NCI-H2227 treated with DMSO at 0.1 percent for 48 hours (cell line): ENCODE measurements around the gene NT5DC4.

Experiments used
- DNase-seq: peaks from one replicate; lab custom pipeline; 2025; lab: John Stamatoyannopoulos, UW

NT5DC4 gene

DNA sequence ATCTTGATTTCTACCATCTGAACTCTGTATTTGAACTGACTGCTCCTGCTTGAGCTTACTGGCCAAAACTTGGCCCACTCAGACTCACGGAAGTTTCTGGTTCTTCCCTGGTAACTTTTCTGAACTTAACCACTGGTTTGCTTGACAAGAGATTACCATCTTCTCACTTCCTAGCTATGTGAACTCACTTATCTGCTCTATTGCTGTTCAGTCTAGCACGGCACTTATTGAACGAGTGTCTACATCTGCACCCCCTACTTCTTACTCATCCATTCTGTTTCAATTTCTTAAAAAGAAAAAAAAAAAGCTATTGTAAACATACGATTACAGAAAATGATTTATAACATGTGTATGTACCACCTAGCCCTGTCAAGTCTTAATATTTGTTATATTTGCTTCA lies 34.6 kb downstream of the NT5DC4 start:
- DNase-seq: no peak

DNA sequence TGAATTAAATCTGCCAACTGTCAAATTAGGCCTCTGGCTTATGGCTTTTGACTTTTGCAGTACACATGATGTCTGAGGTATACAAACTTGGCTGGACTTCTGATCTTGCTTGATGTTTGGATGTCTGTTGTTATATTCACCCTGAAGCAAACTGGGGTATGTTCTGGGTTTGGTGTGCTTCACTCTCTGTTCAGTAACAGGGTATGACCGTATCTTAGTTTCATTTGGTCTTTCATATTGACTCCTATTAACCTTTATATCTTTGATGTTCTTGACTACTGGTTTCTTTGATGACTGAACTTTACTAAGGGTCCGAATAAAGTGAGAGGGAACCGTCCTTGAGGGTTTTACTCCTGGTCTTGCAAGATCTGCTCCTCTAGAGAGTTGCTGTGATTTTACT lies 35.4 kb downstream of the NT5DC4 start:
- no peak for DNase-seq

DNA sequence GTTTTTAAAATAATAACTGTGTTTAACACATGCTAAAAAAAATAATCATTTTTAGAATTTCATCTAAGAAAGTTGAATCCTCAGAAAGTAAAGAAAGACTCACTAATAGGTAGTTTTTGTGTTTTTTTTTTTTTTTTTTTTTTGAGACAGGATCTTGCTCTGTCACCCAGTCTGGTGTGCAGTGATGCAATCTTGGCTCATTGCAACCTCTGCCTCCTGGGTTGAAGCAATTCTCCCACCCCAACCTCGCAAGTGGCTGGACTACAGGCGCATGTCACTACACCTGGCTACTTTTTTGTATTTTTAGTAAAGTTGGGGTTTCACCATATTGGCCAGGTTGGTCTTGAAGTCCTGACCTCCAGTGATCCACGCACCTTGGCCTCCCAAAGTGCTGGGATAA lies 36.4 kb downstream of the NT5DC4 start:
- no peak for DNase-seq

DNA sequence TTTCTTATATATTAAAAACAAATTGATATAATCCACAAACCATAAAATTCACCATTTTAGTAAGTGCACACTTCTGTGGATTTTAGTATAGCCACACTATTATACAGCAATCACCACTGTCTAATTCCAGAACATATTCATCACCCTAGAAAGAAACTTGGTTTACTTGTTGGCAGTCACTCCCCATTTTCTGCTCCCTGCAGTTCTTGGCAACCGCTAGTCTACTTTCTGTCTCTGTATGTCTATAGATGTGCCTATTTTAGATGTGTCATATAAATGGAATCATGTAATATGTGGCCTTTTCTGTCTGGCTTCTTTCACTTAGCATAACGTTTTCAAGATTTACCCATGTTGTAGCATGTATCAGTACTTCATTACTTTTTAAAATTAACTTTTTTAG lies 37.9 kb downstream of the NT5DC4 start:
- DNase-seq: no peak

DNA sequence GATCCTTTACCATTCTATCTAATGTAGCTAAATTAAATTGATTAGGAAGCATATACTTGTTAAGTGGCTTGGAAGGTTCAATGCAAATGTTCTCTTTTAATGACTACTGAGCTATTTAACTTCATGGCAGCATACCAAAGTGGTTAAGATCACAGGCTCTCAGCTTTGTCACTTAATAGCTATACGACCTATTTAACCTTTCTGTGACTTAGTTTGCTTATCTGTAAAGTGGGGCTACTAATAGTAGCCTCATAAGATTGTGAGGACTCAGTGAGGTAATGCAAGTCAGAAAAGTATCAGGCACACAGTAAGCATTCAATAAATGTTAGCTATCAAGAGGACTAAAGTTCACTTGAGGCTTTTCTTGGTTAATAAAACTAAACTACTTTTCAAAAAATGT lies 39.3 kb downstream of the NT5DC4 start:
- DNase-seq: no peak

DNA sequence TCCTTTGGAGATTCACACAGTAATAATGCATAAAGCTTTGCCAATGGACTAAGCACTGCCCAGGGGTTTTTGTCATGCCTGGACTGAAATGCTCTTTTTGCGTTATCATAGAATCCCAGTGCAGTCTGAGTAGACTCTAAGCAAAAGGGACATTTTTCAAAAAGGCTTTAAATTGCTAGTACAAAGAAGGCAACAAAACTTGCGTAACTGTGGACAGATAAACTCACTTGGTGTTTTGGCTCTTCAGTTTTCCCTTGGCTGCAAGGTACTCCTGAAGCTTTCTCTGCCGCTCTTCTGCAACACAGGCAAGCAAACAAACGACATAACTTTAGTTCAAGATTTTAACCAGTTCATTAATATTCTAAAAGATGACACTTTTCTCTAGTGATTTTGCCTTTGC lies 41.5 kb downstream of the NT5DC4 start:
- no peak for DNase-seq

DNA sequence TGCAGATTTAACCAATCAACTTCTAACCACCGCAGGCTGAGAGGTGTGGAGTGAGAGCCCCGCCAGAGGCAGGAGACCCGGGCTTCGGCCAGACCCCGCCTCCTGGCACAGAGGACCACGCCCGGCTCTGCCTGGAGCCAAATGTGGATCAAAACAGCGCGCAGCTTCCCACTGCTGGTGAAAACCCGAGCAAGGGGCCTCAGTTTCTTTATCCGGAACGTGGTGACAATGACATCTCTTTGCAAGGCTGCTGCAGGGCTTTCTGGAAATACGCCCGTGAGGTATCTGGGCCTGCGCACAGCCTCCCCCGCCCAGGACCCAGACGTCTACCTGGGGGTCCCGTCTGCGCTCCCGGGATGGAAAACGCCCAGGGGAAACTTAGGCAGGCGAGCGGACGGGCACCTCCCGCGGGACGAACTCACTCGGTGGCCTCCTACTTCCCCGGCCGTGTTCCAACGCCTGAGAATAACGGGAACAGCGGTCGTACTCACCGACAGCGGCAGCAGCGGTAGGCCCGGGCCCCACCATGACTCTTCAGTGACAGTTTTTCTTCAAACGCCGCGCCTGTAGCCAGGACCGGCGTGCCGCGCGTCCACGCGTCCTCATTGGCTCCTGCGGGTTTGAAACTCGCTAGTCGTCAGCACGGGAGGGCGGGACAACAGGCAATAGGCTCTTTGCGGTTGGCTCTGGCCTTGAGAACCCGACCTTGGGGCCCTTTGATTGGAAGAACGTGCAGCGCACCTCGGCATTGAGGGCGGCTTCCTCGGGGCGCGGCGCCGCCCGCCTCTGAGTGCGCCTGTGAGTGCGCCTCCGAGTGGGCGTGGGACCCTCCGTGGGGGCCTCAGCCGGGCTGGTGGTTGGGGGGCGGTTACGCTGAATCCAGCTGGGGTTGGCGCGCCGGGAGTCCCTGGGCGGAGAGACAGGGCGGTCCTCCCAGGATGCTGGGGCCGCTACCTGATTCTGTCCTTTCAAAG lies 43.5 kb downstream of the NT5DC4 start, which contains the start of gene CKAP2L:
TSS of gene CKAP2L (minus strand) at position 539 of the 974 bp plus-strand sequence. CDS start at position 528, 11 bp downstream.
- peak; percentile 97 for DNase-seq

DNA sequence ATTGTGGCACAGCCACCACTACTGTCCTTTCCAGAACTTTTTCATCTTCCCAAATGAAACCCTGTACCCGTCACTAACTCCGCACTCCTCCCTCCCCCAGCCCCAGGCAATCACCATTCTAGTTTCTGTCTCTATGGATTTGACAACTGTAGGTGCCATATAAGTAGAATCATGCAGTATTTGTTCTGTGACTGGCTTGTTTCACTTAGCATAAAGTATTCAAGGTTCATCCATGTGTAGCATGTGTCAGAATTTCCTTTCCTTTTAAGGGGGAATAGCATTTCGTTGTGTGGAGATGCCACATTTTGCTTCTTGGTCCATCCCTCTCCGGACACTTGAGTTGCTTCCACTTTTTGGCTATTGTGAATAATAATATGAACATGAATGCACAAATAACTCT lies 44.4 kb downstream of the NT5DC4 start:
- DNase-seq: peak; percentile 31

DNA sequence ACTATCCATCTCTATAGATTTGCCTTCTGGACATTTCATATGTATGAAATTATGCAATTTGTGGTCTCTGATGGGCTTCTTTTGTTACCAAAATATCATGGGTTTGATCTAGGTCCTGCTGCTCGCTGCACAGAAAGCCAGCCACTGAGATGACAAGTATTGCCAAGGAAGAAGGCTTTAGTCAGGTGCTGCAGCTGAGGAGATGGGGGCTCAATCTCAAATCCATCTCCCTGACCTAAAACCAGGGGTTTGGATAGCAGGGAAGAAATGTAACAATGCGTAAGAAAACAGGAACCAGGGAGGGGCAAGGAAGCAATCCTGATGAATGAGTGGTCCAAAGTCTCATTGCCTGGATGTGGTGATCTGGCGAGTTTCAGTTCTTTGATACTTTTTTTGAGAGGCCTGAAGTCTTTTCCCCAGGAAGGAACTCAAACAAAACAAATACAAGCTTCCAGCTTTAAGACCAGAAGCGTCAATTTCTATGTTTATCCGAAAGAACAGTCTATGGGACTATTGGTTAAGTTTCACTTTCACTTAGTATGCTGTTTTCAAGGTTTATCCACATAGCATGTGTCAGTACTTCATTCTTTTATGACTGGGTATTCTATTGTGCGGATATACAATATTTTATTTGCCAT lies 47.0 kb downstream of the NT5DC4 start:
- DNase-seq: no peak

DNA sequence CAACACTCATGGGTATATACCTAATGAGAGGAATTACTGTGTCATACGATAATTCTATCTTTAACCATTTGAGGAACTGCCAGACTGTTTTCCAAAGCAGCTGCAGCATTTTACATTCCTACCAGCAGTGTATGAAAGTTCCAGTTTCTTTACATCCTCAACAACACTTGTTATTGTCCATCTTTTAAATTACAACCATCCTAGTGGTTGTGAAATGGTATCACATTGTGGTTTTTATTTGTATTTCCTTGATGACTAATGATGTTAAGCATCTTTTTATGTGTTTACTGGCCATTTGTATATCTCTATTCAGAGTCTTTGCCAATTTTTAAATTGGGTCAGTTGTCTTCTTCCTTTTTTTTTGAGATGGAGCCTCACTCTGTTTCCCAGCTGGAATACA lies 47.6 kb downstream of the NT5DC4 start:
- DNase-seq: no peak

DNA sequence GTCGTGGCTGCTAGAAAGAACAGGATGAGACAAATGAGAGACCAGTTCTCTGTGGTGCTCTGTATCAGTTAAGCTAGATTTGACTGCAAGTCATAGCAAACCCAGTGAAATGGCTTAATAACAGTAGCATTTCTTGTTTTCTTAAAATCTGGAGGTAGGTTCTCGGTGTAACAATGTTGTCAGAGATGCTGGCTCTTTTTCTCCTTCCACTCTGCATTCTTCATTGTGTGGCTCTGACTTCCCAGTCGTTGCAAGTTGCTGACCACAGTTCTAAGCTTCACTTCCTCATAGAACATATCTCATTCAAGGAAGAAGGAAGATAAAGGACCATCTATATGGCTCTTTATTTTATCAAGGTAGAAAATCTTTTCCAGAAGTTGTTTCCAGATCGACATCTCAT lies 51.5 kb downstream of the NT5DC4 start:
- no peak for DNase-seq

DNA sequence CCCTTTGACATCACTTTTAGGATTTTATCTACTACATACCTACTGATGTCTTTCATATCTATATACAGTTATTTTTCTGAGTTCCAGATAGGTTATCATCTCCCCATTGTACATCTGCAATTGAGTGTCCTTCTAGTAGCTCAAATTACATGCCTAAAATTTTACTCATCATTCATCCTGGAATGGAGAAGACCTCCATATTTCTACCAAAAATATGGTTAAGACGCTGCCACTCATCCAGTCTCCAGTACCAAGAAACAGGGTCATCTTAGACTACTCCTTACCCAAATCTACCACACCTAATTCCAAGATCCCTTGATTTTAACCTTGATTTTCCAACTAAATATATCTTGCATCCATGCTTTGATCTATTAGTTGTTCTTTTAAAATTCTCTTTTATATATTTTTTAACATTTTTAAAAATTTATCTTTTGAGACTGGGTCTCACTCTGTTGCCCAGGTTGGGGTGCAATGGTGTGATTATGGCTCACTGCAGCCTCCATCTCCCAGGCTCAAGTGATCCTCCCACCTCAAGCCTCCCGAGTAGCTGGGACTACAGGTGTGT lies 52.2 kb downstream of the NT5DC4 start:
- DNase-seq: no peak

DNA sequence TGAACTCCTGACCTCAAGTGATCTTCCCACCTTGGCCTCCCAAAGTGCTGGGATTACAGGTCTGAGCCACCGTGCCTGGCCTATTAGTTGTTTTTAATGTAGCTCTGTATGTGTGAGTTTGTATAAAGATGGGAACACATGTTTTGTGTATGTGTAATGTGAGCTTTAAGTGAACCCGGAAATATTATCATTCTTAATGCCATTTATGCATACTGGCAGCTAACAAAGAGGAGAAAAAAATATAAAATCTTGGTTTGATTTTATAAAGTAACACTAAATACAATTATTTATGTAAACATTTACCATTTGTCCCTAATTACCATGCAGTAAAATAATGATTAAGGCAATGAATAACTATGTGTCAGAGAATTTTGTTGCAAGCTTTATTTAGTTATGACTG lies 52.7 kb downstream of the NT5DC4 start:
- no peak for DNase-seq

DNA sequence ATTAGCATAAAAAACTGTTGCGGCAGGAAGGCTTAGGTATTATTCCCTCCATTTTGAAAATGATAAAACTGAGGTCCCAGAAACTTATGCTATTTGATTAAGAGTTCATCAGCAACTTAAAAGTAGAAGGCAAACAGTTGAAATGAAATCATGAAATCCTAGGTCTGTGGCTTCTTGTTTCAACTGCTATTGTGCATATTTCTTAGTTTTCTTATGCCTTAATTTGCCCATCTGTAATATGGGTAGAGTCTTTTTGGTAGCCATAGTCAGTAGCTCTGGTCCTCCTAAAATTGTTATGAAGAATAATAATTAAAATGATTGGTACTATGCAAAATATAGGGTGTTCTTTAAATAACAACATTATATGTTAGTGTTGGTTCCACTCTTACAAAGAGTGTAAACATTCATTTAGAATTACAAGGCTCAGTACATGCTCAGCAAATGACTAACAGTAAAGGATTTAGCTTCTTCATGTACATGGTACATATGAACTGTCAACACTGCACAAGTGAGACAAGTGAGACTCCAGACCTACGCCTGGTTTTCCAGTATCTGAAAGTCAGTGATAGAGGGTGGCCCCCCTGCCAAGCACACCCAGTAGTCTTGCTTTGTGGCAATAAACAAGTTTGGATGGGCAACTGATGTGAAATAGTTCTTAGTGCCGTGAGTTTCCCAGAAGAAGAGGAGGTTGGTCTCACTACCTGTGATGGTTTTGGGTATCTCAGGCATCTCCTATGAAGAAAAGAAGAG lies 53.9 kb downstream of the NT5DC4 start:
- DNase-seq: no peak

DNA sequence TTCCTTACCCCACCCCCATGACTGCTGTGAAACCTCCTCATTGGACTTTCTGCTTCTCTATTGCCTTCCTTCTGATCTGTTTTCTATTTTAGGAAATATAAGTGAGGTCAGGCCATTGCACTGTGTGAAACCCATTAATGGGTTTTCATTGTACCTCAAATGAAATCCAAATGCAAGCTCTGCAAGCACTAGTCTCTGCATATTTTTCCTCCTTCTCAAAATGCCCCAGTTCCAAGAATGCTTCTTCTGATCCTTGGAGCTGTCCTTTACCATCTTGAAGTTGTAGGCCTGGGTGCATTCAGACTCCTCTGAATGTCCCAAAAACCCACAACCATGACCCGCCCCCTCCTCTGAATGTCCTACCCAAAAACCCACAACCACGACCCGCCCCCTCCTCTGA lies 55.3 kb downstream of the NT5DC4 start:
- DNase-seq: no peak

DNA sequence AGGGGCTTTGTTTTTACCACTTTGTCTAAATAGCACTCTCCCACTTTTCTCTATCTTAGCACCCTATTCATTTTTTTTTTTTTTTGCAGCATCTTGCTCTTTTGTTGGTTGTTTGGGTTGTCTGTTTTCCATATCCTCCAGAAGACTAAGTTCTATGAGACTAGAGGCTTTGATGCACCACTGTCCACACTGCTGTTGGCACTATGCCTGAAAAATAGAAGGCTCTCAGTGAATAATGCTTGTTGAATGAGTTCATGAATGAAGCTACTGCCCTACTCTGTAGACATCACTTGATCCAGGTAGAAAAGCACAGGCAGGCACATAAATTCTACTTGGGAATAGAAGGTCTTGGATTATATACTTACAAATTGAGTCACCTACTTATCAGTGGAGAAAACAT lies 56.2 kb downstream of the NT5DC4 start:
- DNase-seq: no peak

DNA sequence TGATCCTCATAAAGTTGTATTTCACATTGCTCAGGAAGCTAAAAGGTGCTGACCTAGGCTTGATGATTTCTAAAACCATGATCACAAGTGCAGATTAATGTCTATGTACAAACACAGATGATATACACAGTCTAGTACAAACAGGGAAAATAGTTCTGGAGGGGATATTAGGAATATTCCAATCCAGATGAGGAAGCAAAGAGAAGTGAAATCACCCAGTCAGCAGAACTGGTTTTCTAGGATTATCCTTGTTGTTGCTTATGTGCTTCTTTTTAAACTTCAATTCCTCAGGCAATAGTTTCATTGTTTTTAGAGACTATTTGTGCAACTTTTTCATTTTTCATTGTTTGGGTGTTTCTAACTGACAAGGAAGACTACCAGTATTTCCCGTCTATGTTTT lies 58.8 kb downstream of the NT5DC4 start:
- DNase-seq: no peak

DNA sequence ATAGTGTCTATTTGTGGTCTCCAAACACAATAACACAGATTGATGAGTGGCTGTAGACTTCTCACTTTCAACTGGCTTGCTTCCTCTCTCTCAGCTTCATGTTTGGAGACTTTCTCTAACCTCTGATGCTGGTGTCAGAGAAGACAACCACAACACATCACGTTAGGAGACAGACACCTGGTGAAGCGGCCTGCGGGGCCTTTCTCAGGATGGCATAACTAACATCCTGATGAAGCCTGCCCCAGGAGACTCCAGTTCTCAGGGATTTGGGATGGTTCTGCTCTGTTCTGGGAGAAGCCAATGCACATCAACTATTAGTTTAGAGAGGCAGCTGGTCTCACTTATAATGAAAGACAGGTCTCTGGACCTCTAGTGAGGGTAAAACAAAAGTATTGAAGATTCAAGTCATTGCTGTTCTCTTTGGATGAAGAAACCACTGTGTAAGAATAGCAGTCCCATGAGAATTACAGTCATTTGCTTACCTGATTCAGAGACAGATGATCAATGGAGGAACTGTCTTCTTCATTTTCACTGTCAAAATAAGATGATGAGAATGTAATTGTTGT lies 61.5 kb downstream of the NT5DC4 start:
- DNase-seq: no peak

DNA sequence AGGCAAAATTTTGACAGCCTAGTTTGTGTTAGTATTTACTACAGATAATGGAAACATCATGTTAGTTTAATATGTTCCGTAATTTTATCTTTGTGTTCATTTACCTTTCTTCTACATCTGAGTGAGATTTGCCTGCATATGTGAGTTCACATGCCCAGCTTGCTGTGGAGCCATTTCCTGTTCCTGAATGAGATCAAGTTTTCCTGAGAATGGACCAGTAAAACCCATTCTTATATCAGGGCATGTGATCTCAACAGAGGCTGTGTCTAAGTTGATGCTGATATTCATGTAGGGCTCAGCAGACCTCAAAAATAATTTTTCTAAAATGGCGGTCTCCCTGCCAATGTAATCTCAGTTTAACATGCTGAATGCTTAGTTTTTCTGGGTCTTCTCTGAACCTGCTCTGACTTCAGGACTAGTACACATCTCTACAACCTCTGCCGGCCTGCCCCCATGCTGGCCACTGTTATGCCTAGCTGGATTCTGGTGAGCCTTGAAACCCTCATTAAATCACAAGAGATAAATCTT lies 62.4 kb downstream of the NT5DC4 start:
- DNase-seq: no peak

DNA sequence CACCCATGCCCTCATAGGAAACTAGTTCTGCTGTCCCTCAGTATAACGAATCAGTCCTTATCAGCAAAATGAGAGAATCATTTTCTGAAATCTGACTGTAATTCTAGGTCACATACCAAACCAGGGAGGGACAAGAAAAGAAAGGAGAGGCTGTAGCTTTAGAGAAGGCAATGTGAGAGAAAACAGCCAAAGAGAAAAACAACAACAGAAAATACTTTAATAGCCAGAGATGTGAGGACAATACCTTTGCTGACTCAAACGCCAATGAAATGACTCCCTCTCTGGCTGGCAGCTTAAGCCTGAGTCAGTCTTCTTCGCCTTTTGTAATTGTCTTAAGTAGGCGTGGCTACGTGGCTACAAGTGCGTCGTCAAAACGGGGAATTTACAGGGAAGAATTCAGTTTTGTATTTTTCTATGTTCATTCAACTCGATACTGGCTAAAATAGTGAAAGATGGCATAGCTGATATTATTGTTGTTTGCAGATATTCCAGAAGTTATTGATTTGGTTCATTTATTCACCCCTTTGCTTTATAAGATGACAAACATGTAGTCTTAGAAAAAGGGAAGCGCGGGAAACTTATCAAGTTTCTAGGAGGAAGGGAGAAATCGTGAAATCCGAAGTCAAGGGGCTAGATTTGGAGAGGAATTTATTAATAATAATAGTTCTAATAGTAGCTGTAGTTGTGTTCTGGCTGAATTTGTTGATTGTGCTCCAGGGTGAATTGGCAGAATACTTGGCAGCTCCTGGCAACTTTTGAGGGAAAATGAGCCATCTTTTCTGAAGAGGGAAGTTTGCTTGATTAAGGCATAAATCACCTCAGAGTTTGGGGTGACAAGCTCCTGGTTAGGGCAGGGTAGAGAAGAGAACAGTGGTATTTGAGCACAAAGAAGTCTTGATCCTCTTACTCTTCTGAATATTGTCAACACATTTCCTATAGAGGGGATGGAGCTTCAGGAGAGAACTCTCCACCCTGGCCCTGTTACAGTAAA lies 63.7 kb downstream of the NT5DC4 start, which contains the start of gene IL1A:
TSS of gene IL1A (minus strand) at position 295 of the 991 bp plus-strand sequence. CDS start 723 bp downstream, outside the sequence.
- DNase-seq: peak; percentile 21
